Fibroblast of the aortic adventitia (primary cell): ENCODE measurements around the gene TCEA2. TPM values are rescaled to one million over a fixed set of nuclear protein-coding genes. Genes with fewer than 3 reads are reported as not detected.
A peak's percentile ranks its signal among the peaks of the same experiment; 100 is the strongest.
"Not testable (repeated sequence)": the region's sequence is repeated elsewhere in the genome, so short reads cannot be mapped to it uniquely, and the experiment has no call there.

Experiments used
- DNase-seq: peaks from one replicate; pipeline ENCODE4 v3.0.0-alpha.2; 2010; ENCODE audit warnings: low read depth
- H3K4me3 ChIP-seq: 2 replicates; pipeline ENCODE4 v1.5.1; 2011; ENCODE audit warnings: low read depth, mild to moderate bottlenecking, control low read depth, low read length, moderate library complexity
- total RNA-seq: library from RNA; depleted of rRNA; stranded (reverse); fragments of >200 nt; gene quantifications from 2 replicates; pipeline ENCODE4 v1.2.3, GENCODE V29; 2012; ENCODE audit warnings: low replicate concordance
- TF ChIP-seq, protein P1 (sequence below): IDR thresholded peaks from 2 replicates; pipeline ENCODE4 v1.5.1; 2011; ENCODE audit warnings: mild to moderate bottlenecking, low read length, control low read depth, inconsistent platforms; ENCODE audit not compliant: insufficient read depth

TCEA2 gene
- total RNA-seq, 1 donor, result 23.5 TPM

DNA sequence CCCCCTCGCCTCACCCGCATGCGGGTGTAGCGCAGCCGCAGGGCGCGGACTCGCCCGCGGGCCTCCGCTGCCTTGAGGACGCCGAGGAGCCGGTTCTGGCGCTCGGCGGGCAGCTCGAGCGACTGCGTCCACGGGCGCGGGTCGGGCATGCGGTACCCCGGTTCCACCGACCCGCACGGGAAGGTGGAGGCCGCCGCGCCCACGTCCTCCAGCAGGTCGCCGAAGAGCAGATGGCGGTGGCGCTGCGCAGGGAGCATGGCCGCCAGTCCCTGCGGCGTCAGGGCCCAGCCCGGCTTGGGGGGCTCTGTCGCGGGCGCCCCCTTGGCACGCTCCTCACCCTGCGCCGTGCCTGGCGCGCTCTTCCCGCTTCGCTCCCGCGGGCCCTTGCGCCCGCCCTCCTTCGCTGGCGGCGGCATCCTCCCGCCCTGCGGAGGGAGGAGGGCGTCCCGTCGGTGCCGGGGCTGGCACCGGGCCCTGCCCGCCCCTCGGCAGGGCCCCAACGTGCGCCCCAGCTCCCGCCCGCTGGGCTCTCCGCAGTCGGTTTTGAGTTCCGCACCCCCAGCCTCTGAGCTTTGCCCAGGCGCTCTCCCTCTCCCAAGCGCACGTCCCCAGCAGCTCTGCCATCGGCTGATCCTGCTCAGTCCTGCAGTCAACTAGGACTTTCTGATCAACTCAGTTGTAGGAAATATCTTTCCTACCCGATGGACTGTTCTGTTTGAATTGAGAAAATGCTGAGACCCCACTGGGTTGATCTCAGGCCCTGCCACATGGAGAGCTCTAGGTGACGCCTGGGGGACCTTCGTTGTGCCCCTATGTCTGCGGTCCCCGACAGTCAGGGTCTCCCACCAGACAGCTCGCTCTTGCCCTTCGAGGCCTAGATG is 21.0 kb downstream of the TCEA2 start, which contains the start of gene LKAAEAR1:
LKAAEAR1 (minus strand) TSS at position 595 of the 881 bp plus-strand sequence; CDS start at position 416, 179 bp downstream.
- H3K4me3 ChIP-seq, result peak within 1 kb of the TSS; percentile 58
- no peak for DNase-seq
- TF ChIP-seq, protein P1, sequence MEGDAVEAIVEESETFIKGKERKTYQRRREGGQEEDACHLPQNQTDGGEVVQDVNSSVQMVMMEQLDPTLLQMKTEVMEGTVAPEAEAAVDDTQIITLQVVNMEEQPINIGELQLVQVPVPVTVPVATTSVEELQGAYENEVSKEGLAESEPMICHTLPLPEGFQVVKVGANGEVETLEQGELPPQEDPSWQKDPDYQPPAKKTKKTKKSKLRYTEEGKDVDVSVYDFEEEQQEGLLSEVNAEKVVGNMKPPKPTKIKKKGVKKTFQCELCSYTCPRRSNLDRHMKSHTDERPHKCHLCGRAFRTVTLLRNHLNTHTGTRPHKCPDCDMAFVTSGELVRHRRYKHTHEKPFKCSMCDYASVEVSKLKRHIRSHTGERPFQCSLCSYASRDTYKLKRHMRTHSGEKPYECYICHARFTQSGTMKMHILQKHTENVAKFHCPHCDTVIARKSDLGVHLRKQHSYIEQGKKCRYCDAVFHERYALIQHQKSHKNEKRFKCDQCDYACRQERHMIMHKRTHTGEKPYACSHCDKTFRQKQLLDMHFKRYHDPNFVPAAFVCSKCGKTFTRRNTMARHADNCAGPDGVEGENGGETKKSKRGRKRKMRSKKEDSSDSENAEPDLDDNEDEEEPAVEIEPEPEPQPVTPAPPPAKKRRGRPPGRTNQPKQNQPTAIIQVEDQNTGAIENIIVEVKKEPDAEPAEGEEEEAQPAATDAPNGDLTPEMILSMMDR, result no peak

DNA sequence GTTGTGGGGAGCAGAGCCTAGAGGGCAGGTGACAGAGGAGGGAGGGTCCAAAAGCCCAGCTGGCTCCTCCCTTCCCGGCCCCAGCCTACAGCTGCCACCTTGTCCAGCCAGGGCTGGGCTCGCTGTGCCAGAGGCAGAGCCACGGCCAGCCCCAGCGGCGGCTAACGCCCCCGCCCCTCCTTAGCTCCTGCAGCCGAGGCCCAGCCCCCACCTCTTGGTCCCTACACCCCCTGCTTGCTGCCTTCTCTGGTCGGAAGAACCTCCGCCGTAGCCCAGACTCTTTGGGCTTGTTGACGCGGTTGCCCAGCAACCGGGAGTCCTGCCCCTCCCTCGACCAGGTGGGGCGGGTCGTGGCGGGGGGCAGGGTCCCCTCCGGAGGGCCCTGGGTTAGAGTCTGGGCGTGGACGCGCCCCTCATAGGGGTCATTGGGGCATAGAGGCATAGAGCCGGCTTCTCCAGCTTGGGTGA is 21.7 kb downstream of the TCEA2 start:
- no peak for DNase-seq
- H3K4me3 ChIP-seq, result no peak overlapping the region
- TF ChIP-seq, protein P1, result no peak

- no peak for DNase-seq
- no peak overlapping the region for H3K4me3 ChIP-seq
- TF ChIP-seq, protein P1, result no peak
These were observed 23.8 kb downstream of the TCEA2 start for GRCh38 chr20:64086801-64087200.

- not testable (repeated sequence) for H3K4me3 ChIP-seq, DNase-seq
These were observed 24.3 kb downstream of the TCEA2 start for GRCh38 chr20:64087226-64087825.

GRCh38 chr20:64088586-64088985 is 25.6 kb downstream of the TCEA2 start:
- not testable (repeated sequence) for DNase-seq, H3K4me3 ChIP-seq

GRCh38 chr20:64090165-64090564 is 27.2 kb downstream of the TCEA2 start:
- DNase-seq, result no peak
- TF ChIP-seq, protein P1, result no peak
- H3K4me3 ChIP-seq, result no peak overlapping the region

- no peak for DNase-seq
- TF ChIP-seq, protein P1, result no peak
- H3K4me3 ChIP-seq, result no peak overlapping the region
These were observed 28.3 kb downstream of the TCEA2 start for GRCh38 chr20:64091340-64091739.

DNA sequence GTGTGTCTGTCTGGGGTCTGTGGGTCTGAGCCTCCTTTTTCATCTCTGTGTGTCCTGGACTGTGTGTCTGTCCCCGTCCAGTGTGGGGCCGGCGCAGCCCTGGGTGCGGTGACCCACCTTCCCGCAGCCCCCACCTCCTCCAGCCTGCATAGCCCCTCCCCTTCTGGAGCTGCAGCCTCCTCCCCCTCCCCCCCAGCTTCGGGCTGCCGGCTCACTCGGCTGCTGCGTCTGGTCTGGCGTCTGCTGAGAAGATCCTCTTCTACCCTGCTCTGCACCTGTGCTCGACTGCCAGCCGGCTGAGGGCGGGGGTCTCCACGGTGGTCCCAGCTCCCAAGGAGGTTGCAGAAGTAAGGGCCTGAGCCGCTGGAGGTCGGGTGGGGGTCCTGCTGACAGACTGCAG is 28.8 kb downstream of the TCEA2 start:
- DNase-seq, result no peak
- no peak overlapping the region for H3K4me3 ChIP-seq
- TF ChIP-seq, protein P1, result no peak
